Activated CD4-positive, alpha-beta T cell treated with anti-CD3 and anti-CD28 coated beads, Interleukin-2, amount 50 U/mL, for 48 hours (primary cell): ENCODE results near the gene STARD10.

ENCODE experiments used
- DNase-seq, 2 experiments: peaks; one replicate each; pipeline ENCODE4 v3.0.0-alpha.2; 2020

The STARD10 gene

DNA sequence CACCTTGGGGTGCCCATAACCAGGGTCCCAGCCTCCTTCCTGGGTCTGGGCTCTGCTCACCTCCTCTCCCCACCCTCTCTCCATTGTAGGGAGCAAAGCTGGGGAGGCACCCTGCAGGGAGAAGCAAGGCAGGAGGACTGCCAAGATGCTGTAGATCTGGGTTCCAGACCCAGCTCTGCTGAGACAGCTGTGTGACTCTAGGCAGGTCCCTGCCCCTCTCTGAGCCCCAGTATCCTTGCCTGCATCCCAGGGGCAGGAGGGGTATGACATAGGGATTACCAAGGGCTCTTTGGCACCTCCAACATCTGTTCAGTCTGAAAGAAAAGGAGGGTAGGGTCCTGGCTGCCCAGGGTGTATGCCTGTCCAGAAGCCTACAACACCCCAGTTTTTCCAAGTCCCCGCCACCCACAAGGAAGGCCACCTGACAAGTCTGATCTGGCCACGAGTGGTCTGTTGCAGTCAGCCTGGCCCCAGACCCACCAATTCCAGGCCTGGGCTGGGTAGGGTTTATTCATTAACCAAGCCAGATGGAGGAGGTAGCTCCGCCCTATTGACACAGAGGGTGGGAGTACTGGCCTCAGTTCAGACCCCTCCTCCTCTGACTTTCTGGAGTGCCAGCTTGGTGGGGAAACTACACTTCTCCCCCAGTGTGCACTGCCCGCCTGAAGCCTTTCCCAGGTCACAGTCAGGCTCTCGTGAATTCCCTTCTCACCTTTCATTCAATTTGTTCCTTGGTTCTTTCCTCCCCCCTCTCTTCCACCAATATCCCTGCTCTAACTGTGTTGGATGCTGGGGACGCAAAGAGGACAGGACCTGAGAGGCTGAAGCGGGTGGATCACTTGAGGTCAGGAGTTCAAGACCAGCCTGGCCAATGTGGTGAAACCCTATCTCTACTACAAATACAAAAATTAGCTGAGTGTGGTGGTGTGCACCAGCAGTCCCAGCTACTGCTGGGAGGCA is 15.0 kb downstream of the STARD10 start:
- DNase-seq = no peak

DNA sequence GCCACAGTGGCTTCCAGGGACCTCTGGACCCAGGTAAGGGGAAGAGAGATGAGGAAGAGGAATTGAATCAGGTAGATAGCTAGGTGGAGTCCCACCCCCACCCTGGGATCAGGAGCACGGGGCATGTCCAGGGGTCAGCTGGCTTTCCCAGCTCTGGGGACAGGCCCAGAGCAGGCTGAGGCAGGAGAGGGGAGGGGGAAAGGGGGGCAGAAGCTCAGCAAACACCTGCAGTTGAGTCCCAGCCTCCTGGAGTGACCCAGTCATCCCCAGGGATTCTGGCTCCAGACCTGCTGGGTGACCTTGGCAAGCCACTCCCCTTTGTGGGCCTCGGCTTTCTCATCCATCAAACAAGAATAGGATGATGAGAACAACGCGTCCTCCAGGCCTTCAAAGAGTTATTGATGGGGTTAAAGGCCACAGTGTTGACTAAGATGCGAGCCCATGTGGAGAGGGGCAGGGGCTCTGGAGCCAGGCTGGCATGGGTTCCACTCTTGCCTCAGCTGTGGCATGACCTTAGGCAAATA is 16.0 kb downstream of the STARD10 start:
- DNase-seq = no peak

DNA sequence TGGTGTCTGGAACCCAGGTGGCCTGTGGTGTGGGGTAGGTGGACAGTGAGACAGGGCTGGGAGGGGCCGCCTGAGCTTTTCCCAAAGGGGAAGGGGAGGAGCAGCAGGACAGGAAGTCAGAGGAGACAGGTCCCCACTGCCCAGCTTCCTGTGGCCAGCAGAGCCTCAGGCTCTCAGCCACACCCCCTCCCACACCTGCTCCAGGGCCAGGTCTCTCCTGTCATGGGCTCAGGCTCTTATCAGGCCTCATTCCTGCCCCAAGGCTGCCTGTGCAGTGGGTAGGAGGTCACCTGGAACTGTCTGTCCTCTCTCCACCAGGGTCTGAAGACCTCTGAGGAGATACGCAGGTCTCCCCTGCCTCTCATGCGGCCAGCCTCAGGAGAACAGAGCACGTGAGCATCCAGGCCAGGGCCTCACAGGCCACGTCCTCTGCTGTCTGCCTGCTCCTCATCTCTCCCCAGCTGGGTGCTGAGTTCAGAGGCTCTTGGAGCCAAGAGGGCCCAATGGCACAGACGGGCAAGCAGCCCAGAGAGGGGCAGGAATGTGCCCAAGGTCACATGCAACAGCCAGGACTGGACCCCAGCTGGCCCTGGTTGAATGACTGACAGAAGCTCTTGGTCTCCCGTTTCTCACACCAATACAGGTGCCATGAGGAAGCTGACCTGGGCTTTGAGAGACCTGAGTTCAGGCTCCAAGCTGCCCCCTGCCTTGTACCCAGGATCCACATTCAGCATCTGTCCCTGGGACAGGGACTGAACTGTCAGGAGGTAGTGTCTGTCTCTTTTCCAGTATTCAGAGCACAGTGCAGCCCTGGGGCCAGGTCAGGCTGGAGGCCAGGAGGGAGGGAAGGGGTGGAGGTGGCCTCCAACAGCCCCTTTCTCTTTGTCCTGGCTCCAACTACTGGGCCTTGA is 16.7 kb downstream of the STARD10 start:
- no peak for DNase-seq

DNA sequence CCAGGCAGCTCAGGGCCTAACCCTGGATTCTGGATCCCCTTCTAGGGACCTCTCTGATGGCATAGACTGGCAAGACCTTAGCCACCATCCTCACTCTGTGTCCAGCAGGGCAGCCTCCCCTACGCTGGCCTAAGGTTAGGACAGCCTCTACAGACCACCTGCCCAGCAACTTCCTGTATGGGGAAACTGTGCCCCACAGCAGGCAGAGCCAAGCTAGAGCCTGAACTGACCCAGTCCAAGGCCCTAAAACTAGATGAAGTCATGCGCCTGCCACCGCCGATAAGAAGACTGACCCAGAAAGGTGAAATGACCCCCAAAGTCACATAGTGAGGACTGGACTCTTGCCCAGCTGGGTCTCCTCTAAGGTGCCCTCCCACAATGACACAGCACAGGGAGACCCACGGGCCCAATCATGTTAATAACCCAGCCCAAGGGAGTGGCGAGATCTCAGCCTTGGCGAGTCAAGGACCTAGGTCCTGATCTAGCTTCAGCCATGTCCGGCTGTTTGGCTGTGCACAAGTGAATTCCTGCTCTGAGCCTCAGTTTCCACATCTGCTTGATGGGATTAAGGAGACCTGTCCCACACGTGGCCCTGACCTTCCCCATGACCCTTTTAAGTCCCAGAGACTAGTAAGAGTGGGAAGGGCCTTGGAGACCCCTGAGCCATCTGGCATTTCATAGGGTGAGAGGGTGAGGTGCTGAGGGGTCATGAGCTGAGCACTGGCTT is 17.6 kb downstream of the STARD10 start:
- no peak for DNase-seq

DNA sequence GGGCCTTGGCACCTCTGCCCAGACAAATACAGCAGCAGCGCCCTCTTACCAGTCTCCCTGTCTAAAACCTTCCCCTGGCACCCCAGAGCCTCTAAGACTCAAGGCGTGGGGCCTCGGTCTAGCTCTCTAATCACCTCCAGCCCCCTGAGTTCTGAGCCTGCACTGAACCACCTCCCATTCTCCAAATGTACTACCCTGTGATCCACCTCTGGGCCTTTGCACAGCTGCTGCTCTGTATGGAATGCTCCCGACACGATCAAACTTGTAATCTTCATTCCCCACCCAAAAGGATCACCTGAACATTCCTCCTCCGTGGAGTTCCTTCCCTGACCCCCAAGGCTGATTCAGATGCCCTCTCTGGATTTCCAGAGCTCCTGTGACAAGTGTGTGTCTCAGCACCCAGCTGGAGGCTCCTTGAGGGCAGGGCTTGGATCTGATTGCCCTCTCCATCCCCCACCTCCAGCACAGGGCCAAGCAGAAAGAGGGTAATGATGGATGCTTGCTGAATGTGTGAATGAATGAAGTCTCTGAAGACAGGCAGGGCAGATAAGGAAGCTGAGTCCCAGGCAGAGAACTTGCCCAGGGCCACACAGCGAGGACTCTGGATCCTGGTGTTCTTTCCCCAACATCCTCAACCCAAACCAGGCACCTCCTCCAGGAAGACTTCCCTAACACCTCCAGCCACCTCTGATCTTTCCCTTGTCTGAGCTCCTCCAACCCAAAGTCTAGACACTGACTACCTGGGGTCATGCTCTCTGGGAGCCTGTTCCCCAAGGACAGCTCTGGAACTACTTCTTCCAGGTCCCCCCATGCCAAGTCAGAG is 18.3 kb downstream of the STARD10 start:
- DNase-seq = no peak

DNA sequence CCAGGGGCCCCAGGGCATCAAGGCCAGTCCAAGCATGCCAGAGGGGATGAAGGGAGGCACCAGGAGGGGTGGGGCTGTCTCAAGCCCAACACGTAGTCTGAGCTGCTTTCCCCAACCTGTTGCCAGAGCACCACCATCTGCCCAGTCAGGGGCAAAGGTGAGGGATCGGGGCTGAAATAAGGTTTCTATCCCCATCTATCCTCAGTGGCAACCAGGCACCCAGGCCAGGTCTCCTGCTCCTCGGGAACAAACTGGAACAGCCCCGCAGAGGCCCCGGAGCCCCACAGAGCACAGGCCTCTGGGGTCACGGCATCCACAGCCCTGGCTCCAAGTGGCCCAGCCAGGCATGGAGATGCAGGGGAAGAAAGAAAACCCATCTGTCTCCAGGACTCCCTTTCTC is 19.3 kb downstream of the STARD10 start:
- no peak for DNase-seq

DNA sequence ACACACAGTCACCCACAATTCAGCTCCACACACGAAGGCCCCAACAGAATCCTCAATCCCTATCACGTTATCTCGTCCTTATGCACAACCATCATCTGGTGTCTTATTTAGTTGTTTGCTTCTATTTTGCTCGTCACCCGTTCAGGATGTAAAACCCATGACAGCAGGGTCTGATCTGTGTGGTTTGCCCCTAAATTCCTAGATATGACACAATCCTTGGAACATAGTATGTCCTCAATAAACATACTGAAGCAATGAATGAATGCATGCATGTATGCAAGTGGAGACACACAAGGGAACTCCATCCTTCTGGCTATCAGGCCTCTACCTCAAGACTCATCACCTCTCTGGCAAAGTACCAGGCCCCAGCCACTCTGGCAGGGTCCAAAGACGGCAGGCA is 20.2 kb downstream of the STARD10 start:
- no peak for DNase-seq

DNA sequence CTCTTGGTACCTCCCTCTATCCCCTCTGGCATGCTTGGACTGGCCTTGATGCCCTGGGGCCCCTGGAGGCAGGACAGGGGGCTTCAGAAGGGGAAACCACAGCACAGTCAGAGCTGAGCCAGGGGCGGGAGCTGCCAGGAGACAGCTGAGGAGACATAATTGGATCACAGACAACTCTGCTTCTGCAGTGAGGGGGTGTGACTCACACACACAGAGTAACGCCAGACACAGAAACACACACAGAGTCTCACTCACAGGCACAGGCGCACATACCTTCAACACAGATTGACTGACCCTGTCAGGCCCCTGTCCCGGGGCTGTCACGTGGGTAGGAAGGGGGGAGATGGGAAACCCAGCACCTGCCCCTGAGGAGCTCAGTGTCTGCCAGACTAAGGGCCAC is 20.6 kb downstream of the STARD10 start:
- no peak for DNase-seq

DNA sequence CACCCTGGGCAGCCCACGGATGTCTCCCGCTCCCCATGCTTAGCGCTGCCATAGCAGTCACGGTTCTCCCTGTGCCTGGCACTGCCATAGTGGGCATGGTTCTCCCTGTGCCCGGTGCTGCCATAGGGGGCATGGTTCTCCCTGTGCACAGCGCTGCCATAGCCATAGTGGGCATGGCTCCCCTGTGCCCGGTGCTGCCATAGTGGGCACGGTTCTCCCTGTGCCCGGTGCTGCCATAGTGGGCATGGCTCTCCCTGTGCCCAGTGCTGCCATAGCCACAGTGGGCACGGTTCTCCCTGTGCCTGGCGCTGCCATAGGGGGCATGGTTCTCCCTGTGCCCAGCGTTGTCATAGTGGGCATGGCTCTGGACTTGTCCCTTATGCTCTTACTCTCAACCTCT is 21.8 kb downstream of the STARD10 start:
- no peak for DNase-seq

DNA sequence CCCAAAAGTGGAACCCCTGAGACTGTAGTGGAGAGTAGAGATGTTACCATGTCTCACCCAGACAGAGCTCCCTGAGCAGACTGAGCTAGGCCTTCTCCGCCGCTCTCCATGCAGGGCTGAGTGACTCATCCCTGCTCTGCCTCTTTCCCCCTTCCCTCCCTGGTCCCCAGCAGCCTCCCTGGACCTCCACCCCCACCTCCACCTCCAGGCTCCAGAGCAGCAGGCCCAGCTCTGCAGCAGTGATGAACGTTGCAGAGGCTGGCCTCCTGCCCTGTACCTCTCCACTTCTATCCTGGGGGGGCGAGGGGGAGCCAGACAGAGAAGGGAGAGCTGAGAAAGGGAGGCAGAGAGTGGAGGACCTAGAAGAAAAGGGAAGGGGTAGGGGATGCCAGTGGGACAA is 22.3 kb downstream of the STARD10 start:
- DNase-seq = no peak

DNA sequence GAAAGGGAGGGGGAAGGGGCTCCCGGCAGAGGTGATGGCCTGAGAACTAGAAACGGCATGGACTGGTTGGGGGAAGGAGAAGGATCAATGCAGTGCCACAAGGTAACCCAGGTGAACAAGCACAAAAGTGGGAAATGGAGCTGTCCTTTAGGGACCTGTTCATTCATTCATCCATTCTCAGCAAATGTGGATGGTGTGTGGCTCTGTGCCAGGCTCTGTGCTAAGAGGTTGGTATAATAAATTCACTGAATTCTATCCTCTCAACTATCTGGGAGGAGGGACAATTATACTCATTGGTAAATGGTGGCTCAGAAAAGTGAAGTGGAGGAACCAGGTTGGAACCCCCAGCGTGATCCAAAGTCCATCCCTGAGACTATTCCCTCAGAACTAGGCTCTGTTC is 23.0 kb downstream of the STARD10 start:
- no peak for DNase-seq

DNA sequence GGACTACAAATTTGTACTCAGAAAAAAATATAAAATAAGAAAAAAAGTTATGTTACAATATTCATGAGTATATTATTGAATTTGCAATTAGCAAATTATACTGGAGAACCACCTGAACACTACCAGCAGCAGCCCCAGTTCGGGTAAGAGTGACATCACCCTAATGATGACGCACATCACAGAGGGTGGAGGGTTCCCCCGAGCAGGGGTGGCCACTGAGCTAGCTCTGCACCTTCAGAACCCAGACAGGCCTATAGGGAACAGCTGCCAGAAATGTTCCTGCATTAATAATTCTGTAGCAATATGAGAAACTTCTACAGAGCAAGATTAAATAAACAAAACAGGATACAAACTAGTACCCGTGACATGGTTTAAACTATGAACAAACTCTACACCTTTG is 24.2 kb downstream of the STARD10 start:
- no peak for DNase-seq

DNA sequence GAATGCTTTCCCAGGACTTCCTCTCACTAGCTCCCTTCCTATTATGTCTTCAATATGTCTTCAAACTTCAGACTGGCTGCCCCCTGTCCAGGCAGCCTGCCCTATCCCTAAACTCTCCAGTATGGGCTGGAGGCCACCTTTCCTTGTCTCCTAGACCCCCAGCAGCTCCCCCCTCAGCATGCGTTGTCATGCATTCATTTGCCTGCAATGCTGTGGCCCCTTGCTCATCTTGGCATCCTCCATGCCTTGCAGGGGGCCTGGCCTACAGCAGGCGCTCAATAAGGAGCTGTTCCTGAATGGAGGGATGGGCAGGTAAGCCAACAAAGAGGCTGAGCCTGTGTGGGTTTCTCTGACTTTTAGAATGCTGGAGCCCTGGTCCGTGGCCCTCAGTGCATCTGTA is 25.3 kb downstream of the STARD10 start:
- no peak for DNase-seq

DNA sequence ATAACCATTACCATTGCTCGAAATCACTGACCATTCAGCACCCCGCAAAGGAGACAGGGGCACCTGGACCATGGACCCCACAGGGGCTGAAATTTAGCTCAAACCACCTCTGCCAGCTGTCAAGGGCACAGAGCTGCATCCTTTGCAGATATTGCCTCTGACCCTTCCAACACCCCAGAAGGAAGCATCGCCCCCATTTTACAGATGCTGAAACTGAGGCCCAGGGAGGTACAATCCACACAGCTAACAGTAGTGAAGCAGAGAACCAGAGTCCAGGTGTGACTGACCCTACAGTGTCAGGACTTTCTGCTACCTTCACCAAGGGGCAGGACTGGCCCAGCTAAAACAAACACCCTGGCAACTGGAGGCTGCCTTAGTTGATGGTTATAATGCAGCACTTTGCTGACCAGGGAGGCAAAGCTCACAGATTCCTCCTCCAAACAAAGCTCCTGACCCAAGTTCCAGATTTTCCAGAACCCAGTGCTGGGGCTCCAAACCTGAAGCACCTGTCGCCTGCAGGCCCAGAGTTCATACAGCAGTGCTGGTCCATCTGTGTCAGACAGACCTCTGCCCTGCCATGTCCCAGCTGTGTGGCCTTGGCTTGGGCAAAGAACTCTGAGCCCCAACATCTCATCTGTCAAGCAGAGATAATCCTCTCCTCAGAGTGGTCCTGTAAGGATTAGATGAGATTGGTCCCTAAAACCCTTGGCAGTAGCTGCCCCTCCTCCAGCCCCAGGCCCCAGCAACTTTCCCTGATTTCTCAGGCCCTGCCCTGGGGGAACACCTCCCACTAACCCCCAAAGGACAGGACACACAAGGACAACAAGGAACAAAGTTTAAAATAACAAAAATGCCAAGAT is 26.4 kb downstream of the STARD10 start:
- no peak for DNase-seq

DNA sequence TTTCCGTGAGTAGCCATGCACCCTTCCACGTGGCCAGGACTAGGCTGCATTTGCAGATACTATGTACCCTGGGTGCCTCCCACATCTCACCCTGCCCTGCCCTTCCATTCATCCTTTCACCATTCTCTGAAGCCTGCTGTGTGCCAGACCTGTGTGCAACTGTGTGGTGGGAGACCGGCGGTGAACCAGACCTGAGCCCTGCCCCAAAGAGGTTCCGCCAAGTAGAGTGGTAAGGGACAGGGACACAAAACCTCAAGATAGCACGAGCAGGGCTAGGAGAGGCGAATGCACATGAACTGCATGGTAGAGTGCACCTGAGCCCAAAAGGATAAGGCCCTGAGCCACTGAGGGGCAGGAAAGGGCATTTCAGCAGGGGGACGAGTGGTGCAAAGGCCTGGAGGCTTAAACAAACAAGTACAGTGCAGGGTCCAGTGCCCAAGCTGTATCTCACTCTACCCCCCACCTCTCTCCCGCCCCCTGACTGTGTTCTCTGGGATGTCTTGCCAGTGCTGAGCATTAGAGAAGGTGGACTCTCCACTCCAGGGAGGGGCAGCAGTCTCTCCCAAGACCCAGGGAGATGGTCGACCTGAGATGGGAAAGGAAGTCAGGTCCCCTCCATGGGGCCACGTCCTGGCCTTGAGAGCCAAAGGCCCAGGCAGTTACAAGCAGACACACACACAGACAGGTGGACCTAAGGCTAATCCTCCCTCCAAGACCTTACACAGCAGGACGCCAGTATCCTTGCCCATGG is 27.5 kb downstream of the STARD10 start:
- DNase-seq = no peak

DNA sequence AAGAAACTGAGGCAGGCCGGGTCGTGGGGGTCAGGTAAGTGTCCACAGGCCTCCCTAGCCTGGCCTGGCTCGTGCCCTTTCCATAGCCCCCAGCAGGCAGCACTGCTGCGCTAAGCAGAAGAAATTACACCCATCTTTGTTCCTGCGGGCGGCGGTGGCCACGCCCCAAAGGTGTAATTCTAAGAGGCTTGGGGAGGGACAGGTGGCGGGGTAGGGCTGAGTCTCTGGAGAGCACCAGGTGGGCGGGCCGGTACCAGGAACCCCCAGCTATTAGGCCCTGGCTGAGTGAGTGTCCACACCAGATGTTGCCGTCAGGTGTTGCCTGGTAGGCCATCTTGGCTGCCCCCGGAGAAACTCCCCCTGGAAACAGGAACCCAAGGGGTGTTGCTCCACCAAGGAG is 29.3 kb downstream of the STARD10 start:
- no peak for DNase-seq

DNA sequence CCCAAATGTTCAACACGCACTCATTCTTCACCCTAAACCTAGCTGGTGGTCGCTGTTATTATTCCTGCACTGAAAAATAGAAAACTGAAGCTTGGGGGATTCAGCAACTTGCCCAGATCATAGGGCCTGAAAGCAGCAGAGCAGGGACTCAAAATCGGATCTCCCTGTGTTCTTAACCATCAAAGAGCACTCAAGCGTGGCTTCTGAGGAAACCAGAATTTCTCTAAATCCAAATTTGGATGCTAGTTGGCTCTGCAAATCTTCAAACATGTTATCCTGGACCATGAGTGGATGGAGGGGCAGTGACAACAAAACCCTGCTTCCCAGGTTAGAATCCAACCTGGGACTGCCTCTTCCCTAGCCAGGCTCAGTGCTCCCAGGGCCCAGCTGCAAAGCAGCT is 30.0 kb downstream of the STARD10 start:
- DNase-seq = no peak

DNA sequence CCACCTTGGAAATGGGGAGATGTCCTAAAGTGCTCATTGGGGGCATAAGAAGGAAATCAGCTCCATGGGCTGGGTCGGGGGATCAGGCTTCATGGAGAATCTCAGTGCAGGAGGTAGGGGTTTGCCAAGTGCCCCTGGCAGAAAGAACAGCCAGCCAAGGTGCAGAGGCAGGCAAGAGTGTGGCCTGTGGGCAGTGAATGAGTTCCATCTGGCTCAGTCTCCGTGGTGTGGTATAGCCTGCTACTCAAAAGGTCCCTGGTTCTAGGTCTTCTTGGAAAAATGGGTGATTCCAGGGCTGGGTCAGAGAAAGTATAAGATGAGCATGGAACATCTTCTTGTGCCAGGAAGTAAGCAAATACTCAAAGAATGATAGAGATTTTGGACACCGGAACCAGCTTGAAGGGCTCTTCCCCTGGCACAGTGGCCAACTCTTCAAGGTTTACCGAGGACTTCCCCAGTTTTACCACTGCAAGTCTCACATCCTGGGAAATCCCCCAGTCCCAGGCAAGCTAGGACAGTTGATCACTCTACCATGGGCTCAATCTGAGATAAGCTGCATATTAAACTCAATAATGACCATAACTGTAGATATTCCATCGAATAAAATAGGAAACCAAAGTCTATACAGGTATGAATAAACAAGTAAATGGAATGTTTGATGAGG is 31.1 kb downstream of the STARD10 start:
- peak; percentile 24 to 46 for DNase-seq

DNA sequence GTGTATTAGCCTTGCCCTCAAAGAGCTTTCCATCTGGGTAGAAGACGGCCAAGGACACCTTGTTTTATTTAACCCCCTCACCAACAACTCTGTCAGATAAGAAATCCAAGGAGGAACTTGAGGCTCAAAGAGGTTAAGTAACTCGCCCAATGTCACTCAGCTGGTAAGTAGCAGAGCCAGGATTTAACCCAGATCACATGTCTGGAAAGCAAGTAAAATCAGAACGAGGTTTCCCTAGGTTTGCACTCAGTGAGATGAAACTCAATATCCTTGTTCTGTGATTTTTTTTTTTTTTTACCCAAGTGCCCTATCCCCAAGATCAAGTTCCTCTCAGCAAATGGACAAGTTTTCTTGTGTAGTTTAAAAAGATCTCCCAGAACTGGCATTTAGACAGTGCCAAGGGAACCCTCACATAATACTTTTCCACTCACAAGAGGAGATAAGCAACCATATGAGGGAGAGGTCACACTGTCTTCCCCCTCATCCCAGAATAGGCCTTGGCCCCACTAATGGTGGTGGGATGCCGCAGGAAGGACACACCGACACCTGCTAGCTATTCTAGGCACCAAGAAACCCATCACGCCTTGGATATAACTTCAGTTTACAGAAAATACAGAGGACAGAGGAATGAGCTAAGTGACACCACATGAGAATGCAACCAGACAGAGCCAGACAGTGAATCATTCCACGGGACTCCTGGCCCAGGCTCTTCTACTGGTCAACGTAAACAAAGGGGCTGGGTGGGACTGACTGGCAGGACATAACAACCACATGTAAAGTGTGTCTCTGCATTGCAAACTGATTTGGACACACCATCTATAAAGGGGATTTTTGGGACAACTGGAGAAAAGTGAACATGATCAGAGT is 33.1 kb downstream of the STARD10 start:
- no peak for DNase-seq
